Measurements from ENCODE around the gene NYNRIN.

The NYNRIN gene

DNA sequence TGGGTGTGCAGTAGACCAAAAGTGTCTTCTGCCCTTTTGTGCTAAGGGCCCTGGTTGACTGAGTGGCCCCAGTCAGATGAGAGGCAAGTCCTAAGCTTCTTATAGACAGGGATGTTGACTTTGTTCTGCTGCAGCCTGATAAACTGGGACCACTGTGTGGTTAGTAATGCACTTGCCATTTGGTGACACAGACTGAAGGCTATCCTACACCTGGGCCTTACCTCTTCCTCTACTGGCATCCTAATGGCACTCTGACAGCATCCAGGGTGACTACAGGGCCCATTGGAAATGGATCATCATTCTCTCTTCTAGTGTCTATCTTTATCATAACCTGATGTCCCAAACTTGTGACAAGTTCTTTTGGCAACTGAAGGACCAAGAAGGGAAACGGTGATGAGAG is 40.5 kb downstream of the NYNRIN start:
- H3K4me3 ChIP-seq (ENCODE audit: low read length): no peak overlapping the region
- DNase-seq (ENCODE audit: low read depth): no peak
- no peak for TF ChIP-seq CTCF (conservative IDR thresholded peaks at IDR 0.05; ENCODE audit: low read depth, low read length)

DNA sequence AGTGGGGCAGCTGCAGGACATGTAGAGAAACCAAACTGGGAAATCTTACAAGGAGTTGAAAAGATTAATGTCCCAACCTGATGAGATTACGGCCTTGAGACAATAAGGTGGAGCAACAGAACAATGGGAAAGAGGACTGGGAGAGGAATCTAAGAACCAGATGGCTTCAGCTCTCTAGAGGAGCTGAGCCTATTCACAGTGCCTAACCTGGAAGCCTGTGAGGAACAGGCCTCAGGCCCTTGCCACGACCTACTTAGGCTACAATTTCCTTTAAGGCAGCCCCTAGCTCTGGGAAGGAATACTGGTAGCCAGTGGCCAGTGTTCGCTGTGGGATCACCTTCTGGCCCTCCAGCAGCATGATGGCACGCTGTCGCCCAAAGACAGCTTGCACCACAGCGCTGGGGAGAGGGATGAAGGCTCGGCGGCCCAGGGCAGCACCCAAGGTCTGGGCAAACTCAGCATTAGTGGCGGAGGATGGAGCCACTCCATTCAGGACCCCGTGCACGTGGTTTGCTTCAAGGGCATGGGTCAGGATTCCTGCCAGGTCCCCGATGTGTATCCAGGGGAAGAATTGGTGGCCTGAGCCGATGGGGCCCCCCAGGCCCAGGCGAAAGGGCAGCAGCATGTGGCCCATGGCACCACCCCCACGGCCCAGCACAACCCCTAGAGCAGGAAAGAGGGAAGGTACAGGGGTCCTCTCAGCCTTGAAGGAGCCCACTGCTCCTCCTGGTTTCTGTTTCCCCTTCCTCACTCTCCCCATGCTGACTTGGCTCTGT is 41.2 kb downstream of the NYNRIN start:
- TF ChIP-seq CTCF (conservative IDR thresholded peaks at IDR 0.05; ENCODE audit: low read depth, low read length): no peak
- no peak overlapping the region for H3K4me3 ChIP-seq (ENCODE audit: low read length)
- no peak for DNase-seq (ENCODE audit: low read depth)

DNA sequence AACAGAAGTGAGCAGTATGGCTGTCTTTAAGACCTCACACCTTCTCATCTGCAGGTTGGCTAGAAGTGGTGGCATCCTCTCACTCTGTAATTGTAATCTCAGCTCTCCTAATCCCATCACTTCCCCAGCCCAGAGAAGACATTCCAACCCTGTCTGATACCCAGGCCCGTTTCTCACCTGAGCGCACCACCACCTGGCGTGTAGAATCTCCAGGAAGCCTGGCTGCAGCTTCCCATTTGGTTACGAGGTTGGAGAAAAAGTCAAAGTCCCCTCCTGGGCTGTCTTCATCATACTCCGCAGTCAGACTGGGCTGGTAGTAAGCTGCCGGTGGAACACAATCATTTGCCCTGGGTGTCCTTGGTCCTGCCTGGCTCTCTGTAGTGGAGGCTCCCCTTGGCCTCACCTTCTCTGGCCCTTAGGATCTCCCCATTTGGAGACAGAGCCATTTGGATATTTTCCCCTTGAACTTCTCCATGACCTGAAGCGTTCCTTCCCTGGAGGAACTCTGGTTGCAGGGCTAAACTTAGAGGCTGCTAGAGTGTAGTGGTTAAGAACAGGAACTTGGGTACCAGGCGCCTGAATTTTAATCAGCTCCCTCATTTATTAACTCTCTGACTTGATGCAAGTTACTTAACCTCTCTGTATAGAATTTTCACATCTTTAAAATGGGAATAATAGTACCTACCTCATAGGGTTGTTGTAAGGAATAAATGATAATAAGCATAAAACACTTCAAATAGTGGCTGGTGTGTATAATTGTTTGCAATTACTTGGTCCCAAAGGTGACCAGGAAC is 42.0 kb downstream of the NYNRIN start:
- no peak overlapping the region for H3K4me3 ChIP-seq (ENCODE audit: low read length)
- no peak for TF ChIP-seq CTCF (conservative IDR thresholded peaks at IDR 0.05; ENCODE audit: low read depth, low read length)

DNA sequence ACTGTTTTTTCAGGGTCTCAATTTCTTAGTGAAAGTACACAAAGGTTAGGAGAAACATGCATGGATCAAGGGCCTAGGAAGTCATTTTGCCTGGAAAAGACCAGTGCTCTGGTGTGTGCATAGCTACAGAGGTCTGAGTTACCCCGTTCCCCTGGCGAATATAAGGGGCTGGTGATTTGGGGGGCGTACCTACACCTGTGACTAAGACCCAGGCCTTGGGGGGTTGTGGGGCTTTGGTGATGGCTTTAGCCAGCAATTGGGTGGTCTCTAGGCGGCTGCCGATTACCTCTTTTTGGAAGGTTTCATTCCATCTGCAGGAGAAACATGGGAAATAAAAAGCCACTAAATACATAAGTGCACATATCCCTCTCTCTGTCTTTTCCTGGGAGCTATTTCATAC is 42.7 kb downstream of the NYNRIN start:
- no peak for TF ChIP-seq CTCF (conservative IDR thresholded peaks at IDR 0.05; ENCODE audit: low read depth, low read length)
- H3K4me3 ChIP-seq (ENCODE audit: low read length): peak overlapping the region; percentile 97
- no peak for DNase-seq (ENCODE audit: low read depth)

More for the DNA sequence above, 42.0 kb downstream of the NYNRIN start:
- DNase-seq (ENCODE audit: low read depth): no peak

GRCh38 chr14:24441904-24442239 is 43.1 kb downstream of the NYNRIN start:
- TF ChIP-seq CTCF (conservative IDR thresholded peaks at IDR 0.05; ENCODE audit: low read depth, low read length): no peak
- no peak for DNase-seq (ENCODE audit: low read depth)
- peak overlapping the region; percentile 97 for H3K4me3 ChIP-seq (ENCODE audit: low read length)

GRCh38 chr14:24442240-24443052 is 43.6 kb downstream of the NYNRIN start, which contains the start of gene SDR39U1:
Gene SDR39U1 (minus strand): TSS chr14:24442776. CDS start chr14:24442769, 7 bp downstream.
- DNase-seq (ENCODE audit: low read depth): peak; percentile 94
- peak within 1 kb of the TSS; percentile 97 for H3K4me3 ChIP-seq (ENCODE audit: low read length)
- peak; percentile 12 for TF ChIP-seq CTCF (conservative IDR thresholded peaks at IDR 0.05; ENCODE audit: low read depth, low read length)

Data from retinal pigment epithelial cell (primary cell).